ENCODE measurements around the gene TBC1D22A.

DNA sequence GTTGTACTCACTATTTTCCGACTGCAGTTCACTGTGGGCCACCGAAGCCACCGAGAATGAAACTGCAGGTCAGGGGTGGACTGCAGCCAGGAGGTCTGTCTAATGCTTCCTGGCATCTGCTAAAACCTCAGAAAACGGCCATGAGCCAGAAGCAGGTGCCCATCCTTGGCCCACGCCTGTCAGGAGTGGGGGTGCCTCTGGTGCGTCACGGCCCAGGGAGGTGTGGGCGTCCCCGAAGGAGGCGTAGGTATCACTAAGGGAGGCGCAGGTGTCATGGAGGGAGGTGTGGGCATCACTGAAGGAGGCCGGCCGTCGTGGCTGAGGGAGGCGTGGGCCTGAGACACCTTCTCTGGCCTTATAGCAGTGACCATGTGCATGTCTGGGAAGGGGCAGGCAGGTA lies 456.2 kb downstream of the TBC1D22A start:
- TF ChIP-seq, protein P1, sequence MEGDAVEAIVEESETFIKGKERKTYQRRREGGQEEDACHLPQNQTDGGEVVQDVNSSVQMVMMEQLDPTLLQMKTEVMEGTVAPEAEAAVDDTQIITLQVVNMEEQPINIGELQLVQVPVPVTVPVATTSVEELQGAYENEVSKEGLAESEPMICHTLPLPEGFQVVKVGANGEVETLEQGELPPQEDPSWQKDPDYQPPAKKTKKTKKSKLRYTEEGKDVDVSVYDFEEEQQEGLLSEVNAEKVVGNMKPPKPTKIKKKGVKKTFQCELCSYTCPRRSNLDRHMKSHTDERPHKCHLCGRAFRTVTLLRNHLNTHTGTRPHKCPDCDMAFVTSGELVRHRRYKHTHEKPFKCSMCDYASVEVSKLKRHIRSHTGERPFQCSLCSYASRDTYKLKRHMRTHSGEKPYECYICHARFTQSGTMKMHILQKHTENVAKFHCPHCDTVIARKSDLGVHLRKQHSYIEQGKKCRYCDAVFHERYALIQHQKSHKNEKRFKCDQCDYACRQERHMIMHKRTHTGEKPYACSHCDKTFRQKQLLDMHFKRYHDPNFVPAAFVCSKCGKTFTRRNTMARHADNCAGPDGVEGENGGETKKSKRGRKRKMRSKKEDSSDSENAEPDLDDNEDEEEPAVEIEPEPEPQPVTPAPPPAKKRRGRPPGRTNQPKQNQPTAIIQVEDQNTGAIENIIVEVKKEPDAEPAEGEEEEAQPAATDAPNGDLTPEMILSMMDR (IDR thresholded peaks at IDR 0.05; ENCODE audit: low read length), result no peak
- TF ChIP-seq EZH2phosphoT487 (IDR thresholded peaks at IDR 0.05; ENCODE audit: low read length) (no peak), EZH2 (optimal IDR thresholded peaks at IDR 0.05; ENCODE audit: low read depth, low read length) (no peak)
